HG03039 (cell line): ENCODE results near the gene F5.
A peak's percentile ranks its signal among the peaks of the same experiment; 100 is the strongest.

ENCODE experiments used
- ATAC-seq: cut with Tn5 transposase; IDR thresholded peaks from one replicate; pipeline ENCODE4 v1.9.1; 2021; ENCODE audit warnings: mild to moderate bottlenecking, moderate library complexity; ENCODE audit not compliant: unreplicated experiment

F5 gene

DNA sequence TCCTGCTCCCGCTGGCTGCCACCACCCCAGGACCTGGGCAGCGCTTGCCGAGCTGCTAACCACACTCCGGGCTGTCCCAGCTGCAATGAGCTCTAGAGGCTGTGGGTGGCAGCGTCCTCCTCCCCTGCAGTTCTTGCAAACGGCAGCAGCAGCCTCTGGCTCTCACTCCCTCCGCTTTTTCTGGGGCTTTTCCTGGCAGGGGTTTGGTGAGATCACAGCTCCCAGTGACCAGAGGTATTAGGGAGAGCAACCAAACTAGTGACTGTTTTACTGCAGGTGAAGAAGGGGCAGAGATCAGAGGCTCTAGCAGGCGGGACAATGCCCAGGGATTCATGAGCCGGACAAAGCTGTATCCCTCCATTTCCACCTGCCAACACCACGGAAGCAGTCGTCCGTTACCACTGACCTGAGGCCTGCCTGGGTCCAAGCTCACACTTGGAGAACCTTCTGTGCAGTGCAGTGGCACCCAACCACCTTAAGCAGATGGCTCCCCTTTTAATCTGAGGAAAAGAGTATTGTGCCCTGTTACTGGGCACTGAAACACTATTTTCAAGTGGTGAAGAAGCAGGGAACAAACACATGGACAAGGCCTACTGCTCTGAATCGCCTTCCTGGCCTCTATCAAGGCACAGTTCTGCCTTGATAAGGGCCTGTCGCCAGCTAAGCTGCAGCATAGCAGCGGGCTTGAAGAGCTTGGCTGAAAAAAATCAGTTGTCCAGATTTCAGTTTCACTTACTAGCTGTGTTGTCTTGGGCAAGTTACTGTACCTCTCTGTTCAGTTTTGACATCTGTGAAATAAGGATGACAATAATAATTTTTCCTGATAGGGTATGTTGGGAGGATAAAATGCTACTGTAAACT, at the start of gene F5:
F5 (minus strand) TSS at position 87 of the 861 bp plus-strand sequence. CDS start 95 bp downstream, outside the sequence.
- peak; percentile 90 for ATAC-seq

DNA sequence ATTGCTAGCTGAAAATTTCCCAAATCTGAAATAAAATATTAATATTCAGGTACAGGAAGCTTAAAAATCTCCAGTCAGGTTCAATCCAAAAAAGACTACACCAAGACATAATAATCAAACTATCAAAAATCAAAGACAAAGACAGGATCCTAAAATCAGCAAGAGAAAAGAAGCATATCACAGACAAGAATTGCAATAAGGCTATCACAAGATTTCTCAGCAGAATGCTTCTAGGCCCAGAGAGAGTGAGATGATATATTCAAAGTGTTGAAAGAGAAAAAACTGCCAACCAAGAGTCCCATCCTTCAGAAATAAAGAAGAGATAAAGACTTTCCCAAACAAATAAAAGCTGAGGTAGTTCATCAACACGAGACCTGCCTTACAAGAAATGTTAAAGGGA, 48.6 kb upstream of the F5 start:
- ATAC-seq = no peak

DNA sequence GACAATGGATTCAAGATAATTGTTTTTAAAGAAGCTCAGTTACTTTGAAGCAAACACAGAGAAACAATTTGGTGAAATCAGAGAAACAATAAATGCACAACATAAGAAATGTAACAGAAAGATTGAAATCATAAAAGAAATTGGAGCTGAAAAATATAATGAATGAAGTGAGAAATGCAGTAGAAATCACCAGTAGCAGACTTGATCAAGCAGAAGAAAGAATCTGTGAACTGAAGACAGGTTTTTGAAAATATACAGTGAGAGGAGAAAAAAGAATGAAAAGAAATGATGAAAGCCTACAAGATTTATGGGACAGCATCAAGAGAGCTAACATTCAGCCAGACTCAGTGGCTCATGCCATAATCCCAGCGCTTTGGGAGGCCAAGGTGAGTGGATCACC, 47.9 kb upstream of the F5 start:
- no peak for ATAC-seq

DNA sequence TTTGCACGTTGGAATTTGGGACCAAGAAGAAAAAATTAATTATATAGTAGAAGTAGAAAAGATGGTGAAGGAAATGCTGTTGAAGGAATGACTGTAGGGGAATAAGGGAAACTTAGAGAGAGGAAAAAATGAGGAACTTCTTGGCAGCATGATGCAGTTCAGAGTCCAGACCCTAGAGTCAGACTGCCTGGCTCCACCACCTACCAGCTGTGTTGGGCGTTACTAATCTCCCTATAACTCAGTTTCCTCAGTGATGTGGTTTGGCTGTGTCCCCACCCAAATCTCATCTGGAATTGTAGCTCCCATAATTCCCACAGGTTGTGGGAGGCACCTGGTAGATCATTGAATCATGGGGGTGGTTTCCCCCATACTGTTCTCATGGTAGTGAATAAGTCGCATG, 45.0 kb upstream of the F5 start:
- no peak for ATAC-seq

DNA sequence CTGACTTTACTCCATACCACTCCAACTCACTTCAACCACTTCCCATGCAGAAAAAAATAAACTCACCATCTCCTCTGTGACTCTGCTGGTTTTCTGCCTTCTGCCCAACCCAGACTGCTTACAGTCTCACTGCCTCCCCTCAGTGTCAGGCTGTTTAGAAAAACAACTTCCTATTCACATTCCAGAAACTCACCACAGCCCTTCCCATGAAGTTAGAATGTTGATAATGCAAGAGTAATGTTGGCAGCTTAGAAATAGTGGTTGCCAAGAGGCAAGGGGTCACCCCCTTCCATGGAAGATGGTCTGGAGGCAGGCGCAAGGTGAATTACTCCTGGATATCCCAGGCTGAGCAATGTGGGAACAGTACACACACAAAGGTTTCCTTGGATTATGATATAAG, 43.7 kb upstream of the F5 start, which contains the start of gene SELP:
SELP (minus strand) TSS at position 119 of the 400 bp plus-strand sequence; CDS start at position 69, 50 bp downstream.
- ATAC-seq = no peak

DNA sequence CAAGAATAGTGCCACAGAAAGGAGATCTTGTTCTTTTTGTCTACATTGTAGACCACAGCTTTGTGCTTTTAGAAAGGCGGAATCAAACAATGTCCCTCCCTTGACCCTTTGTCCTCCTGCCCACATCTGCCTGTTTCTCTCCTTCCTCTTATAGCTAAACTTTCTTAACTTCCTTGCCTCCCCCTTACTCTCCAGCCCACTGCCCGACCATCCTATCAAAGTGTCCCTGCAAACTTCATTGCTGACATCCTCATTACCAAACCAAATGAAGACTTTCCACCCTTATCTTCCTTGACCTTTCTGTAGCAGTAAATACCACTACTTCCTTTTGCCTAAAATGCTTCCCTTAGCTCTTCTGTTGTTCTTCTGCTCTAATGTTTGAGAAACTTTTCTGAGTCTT, 38.6 kb upstream of the F5 start:
- ATAC-seq = no peak

DNA sequence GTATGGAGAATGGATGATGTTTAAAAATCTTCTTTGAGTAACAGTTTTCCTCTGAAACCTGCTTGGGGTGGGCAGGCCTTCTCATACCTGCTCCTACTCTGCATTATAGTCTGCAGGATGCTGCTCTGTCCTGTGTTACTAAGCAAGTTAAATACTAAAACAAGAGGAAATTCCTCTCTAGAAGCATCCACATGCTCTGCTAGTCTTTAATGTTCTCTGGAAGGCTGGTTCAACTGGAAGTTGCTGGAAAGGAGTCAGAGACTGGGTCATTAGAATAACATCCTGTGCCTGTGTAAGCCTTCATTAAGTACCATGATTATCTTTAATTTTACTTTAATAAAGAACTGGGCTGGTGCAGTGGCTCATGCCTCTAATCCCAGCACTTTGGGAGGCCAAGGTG, 37.8 kb upstream of the F5 start:
- ATAC-seq = no peak

DNA sequence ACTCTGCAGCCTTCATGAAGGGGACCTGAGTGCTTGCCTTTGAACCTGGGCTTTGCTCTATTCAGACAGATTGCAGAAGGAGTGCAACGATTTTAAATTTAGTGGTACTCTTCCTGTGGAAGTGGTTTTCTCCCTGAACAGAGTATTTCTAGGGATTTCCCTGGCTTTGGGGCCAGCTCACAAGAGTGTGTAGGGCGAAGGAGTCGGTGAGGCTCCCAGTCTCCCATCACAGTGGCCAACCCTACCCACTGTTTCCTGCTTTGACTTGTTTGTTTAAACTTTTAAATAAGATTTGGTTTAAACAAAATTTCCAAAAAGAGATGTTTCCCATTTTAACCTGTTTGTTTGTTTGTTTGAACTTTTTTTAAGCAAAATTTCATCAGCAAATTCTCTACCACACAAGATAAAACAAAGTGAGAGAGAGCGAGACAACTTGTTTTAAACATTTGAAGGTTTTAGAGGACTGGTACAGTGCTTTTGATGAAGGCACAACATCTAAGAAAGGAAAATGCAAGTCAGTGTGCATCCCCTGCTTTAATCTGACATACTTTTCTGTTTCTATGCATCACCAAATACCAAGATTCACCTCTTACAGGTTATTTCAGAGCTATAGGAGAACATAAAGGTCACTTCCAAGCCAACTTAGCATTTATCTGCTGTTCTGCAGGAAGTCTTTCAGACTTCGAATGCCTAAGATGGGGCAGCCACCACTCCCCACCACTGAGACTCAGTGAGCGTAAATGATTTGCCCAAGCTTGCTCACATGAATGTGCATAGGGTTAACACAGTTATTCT, 37.0 kb upstream of the F5 start:
- no peak for ATAC-seq

DNA sequence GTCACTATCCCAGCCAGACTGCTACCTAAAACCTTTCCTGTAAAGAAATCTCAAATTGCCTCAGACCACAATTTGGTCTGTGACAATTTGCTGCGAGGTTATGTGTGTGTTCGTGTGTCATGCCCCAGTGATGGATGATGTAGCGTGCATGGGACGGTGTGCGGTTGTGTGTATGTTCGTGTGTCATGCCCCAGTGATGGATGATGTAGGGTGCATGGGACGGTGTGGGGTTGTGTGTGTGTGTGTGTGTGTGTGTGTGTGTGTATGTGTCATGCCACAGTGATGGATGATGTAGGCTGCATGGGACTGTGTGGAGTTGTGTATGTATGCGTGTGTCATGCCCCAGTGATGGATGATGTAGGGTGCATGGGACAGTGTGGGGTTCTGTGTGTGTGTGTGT, 34.3 kb upstream of the F5 start:
- ATAC-seq = no peak

DNA sequence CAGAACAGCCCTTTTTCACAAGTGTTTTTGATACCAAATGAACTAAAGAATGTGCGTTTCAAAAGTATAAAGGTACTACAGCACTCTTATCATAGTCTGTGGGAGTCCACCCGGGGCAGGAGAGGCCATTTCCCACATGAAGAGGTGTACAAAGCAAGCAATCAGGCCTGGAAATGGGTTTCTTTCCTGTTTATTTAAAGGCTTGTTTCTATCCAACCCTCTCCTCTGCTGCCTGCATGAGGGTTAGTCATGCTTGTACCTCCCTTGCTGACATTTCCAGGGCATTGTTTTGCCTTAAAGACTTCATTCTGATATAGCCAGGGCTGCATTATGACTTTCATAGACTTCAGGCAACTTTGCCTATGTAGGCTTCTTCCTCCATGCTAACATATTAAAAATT, 32.1 kb upstream of the F5 start:
- ATAC-seq = no peak

DNA sequence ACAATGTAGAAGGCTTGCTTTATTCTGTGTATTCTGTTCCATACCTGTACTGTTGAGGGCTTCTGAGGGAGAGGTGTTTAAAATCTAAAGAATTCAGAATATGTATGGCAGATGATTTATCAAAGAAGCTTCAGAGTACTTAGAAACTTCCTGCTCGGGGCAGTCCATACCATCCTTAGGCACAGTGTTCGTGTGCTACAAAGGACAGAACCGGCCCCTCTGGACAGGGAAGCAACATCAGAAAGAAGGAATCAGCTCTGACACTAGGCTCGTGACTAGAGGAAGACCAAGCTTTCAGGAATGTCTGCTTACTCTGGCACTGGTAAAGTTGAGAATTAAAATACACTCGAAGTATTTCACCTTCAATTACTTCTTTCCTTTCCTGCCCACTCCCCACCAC, 29.5 kb upstream of the F5 start:
- ATAC-seq = no peak

DNA sequence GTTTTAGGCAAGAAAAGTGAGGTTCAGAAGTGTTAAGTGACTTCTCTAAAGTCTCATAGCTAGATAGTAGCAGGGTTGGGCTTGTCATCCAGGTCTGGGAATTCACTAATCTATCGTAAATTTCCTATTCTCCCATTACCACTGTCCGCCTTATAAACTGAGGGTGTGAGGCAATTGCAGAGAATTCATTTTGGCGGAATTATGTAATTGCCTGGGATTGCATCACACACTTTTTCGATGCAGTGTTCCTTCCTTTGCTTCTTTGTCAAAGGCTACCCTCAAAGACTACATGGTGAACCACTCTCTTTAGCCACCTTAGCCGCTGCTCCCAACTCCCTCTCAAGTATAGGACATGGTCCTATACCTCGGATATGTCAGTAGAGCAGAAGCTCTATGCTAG, 24.6 kb upstream of the F5 start:
- ATAC-seq = no peak

DNA sequence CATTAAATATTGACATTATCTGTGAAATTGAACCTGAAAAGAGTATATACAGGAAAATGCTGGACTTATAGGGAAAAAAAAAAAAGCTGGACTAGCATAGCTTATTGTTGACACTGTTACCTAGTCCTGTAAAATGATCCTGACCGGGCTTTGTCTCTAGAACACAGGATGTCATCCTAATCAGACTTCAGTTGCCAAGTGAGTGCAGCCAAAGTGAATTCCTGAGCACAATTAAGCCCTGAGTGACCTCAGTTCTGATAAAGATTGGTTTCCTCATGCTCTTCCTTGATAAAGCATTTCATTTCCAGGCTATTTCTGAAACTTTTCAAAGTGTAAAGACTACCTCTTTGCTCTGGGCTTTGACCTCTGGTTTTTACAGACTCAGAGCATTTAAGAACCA, 23.8 kb upstream of the F5 start:
- no peak for ATAC-seq

DNA sequence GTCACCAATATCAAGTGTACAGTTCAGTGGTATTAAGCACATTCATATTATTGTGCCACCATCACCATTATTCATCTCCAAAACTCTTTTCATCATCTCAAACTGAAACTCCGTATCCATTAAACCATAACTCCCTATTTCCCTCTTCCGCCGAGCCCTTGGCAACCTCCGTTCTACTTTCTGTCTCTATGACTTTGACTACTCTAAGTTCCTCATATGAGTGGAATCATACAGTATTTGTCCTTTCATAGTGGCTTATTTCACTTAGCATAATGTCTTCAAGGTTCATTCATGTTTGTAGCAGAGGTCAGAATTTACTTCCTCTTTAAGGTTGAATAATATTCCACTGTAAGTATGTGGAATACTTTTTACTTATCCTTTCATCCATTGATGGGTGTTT, 21.9 kb upstream of the F5 start:
- no peak for ATAC-seq

DNA sequence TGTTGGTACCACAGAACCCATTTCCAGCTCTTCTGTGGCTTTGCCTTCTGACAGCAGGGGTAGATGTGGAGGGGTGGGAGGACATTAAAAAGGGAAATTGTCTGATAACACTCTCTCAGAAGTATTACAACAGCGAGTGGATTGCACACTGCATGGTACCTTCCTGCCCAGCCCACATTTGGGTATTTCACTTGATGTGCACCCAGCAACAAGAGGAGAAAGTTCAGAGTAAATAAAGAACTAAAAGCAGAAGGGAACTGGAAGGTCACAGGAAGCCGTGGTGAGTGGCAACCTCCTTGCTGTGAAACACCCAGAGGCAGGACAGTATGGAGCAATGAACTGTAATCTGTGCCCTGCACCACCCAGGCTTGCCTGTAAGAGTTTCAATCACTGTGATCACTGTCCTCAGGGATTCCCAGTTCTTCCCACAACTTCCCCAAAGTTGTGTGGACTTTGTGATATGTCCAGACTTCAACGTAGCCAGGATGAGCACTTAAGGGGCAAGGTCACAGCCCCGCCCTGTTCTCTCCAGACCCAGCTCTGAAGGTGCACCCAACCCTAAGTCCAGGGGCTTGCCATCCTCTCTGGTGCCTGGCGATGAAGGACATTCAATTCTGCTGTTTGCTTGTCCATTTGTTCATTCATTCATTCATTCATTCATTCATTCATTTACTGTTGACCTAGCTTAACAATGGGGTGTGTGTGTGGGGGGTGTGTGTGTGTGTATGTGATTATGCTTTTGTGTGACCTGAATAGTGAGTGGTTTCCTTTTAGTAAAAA, 18.7 kb upstream of the F5 start:
- ATAC-seq = no peak

DNA sequence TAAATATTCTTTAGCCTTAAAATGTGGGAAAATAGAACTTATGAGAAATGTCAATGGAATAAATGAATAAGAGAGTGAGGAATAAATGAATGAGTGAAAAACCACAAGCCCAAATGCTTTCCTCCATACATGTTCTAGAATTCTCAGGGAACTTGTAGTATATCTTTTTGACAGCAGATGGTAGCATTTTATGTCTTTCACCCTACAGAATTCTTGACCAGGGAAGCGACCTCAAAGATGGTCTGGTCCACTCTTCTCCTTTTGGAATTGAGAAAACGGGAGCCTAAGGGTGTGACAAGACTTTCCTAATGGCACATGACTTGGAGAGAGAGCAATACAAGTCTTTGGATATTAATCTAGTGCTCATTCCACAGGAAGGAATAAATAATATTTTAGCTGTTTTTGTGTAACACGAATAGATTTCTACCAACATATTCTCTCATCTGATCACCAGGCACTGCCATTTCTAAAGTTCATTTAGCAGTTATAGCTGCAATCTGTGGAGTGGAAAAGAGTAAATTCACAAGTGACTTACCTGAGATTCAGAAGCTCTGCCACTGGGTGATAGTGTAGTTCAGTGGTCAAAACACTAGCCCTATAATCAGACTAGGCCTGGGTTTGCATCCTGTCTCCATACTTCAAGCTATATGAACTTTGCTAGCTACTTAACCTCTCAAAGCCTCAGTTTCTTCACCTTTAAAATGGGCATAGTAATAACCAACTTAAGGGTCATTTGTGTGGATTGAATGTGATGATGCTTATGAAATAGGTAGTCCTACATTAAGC, 15.0 kb upstream of the F5 start:
- ATAC-seq = no peak

DNA sequence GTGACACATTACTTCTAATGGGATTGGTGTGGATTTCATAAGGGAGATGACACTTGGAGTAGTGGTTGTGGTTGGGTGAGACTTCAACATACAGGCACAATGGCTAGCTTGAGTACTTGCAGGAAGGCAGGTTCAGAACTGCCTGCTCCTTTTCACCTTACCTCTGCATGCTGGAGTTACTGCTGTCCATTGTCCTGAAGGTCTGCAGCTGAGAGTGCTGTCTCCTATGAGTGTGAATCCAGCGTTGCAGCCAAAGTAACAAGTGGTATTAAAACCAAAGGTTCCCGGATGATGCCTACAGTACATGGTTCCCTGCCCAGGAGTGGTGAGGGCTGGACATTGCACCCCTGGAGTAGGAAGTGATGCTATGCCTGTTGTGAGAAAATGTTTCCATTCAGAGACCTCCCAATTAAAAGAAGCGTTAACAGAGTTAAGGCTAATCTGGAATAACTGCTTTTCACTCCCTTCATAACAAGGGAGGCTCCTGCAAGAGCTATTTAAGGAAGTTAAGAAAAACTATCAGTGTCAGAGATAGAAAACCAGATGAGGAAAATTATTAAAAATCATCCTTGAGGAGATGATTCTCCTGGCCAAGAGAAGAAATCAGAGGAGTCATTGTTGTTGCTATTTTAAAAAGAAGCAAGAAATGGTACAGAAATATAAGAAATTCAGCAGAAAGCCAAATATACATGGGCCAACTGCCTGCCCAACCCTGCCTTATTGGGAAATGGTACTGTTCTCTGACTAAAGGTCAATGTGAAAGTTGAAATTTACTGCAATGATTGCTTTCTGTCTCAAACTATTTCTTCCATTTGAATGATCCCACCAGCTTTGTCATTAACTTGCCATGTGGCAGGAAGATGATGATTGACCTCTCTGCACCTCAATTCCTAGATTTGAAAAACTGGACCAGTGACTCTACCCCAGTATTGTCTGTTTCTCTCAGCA, 9.8 kb upstream of the F5 start:
- ATAC-seq = no peak

DNA sequence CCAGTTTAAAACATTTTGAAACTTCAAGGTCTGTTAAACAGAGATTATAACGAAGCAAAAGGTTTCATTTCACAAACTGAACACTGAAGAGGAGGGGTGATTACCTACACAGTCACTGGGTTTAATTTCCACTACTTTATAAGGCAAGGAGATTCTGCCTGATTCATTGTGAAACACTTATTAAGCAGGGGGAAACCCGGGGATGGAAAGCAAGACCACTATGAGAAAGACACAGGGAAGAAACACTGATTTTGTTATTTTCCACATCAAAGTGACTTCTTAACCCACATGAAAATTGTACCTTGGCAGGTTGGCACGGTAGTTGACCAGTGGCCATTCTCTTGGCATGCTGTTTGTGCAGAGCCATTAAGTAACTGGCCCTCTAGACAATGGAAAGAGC, 8.1 kb upstream of the F5 start:
- no peak for ATAC-seq

DNA sequence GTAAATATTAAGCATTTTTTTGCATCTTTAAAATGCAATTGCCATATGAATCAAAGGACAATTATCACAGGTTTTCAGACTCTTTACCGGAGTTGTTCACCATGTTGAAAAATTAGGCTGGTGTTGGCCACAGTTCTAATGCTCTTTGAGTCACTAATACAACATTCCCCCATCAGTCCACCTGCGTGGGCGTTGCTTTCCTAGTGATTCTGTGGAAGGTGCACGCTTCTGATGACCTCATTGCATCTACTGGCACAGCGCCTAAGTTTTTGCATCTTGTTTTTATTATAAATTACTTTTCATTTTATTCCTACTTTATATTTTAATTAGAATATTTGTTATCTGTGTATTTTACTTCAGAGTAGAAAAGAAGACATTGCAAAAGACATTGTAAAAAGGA, 4.7 kb upstream of the F5 start:
- ATAC-seq = no peak
